SJSA1 (cell line): ENCODE data around the gene KCTD18. TPM values are rescaled to one million over a fixed set of nuclear protein-coding genes. Genes with fewer than 3 reads are reported as not detected.
A peak's percentile ranks its signal among the peaks of the same experiment; 100 is the strongest.

Experiments used
- DNase-seq, 2 experiments: peaks; one replicate each; pipeline ENCODE4 v3.0.0-alpha.2; 2015 to 2020; ENCODE audit warnings: low spot score in 2 of 2, low read depth in 1 of 2
- H3K27ac ChIP-seq: fragments of 250-450 bp; sonication (Bioruptor Pico); 2 replicates; pipeline ENCODE4 v1.5.1; 2020; ENCODE audit warnings: mild to moderate bottlenecking, moderate library complexity
- H3K27me3 ChIP-seq: fragments of 250-450 bp; sonication (Bioruptor Pico); replicated peaks from 2 replicates; pipeline ENCODE4 v1.5.1; 2020; ENCODE audit warnings: mild to moderate bottlenecking, moderate library complexity
- H3K36me3 ChIP-seq: fragments of 250-450 bp; sonication (Bioruptor Pico); 2 replicates; pipeline ENCODE4 v1.5.1; 2020; ENCODE audit warnings: mild to moderate bottlenecking
- H3K4me1 ChIP-seq: fragments of 250-450 bp; sonication (Bioruptor Pico); replicated peaks from 2 replicates; pipeline ENCODE4 v1.6.1; 2021; ENCODE audit warnings: mild to moderate bottlenecking
- H3K4me3 ChIP-seq: fragments of 250-450 bp; sonication (Bioruptor Pico); 2 replicates; pipeline ENCODE4 v1.5.1; 2020; ENCODE audit warnings: mild to moderate bottlenecking
- H3K9me3 ChIP-seq: fragments of 250-450 bp; sonication (Bioruptor Pico); replicated peaks from 2 replicates; pipeline ENCODE4 v1.5.1; 2020; ENCODE audit warnings: mild to moderate bottlenecking
- total RNA-seq: library from RNA; depleted of rRNA; stranded (reverse); fragments of >200 nt; shearing (Covaris generic); gene quantifications from 2 replicates; pipeline ENCODE4 v1.2.3, GENCODE V29; 2014; rRNA removed

The KCTD18 gene
- total RNA-seq, 1 experiment from 2014 or later = 16.3 TPM

GRCh38 chr2:200445284-200445683 lies 64.6 kb downstream of the KCTD18 start:
- no peak overlapping the region for H3K4me3 ChIP-seq
- DNase-seq = no peak
- H3K9me3 ChIP-seq = no peaks in the 10 kb centered on the region
- H3K4me1 ChIP-seq = peaks cover 28% of the 10 kb centered on the region
- H3K27me3 ChIP-seq = no peaks in the 10 kb centered on the region
- H3K36me3 ChIP-seq = peaks cover 64% of the 10 kb centered on the region
- H3K27ac ChIP-seq = no peak overlapping the region

DNA sequence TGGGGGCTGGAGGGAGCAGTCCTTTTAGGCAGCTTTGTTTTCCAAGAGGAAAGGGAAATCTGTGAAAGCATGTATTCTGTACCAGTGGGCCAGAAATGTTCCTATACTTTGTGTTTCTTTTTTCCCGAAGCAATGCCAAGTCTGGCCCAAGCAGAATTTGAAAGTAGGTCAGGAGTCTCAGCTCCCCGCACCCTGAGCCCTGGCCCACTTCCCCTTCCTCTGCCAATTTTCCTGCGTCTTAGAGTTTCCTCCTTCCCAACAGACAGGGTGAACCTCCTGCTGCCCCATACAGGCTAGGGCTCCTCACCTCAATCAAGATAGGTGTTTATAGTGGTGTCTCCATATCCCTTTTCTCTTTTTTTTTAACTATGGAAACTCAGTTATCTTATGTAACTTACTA lies 65.3 kb downstream of the KCTD18 start:
- no peak for DNase-seq
- no peak overlapping the region for H3K4me3 ChIP-seq
- no peak overlapping the region for H3K27ac ChIP-seq
- no peaks in the 10 kb centered on the region for H3K27me3 ChIP-seq
- H3K9me3 ChIP-seq = no peaks in the 10 kb centered on the region
- H3K4me1 ChIP-seq = peaks cover 28% of the 10 kb centered on the region
- H3K36me3 ChIP-seq = peaks cover 67% of the 10 kb centered on the region

GRCh38 chr2:200443916-200444315 lies 66.0 kb downstream of the KCTD18 start:
- peaks cover 66% of the 10 kb centered on the region for H3K36me3 ChIP-seq
- H3K9me3 ChIP-seq = no peaks in the 10 kb centered on the region
- no peak overlapping the region for H3K27ac ChIP-seq
- H3K4me3 ChIP-seq = no peak overlapping the region
- H3K4me1 ChIP-seq = peaks cover 28% of the 10 kb centered on the region
- DNase-seq = no peak
- H3K27me3 ChIP-seq = no peaks in the 10 kb centered on the region

GRCh38 chr2:200443376-200443775 lies 66.5 kb downstream of the KCTD18 start:
- H3K36me3 ChIP-seq = peaks cover 62% of the 10 kb centered on the region
- H3K9me3 ChIP-seq = no peaks in the 10 kb centered on the region
- no peak for DNase-seq
- no peaks in the 10 kb centered on the region for H3K27me3 ChIP-seq
- H3K4me1 ChIP-seq = peaks cover 28% of the 10 kb centered on the region
- H3K4me3 ChIP-seq = no peak overlapping the region
- no peak overlapping the region for H3K27ac ChIP-seq

- Histone ChIP-seq H3K36me3 (peaks cover 63% of the 10 kb centered on the region), H3K27ac (no peak overlapping the region), H3K9me3 (no peaks in the 10 kb centered on the region), H3K4me3 (no peak overlapping the region), H3K27me3 (no peaks in the 10 kb centered on the region), H3K4me1 (peaks cover 28% of the 10 kb centered on the region)
- DNase-seq = peak in 1 of 2 experiments; percentile 32
Measured at GRCh38 chr2:200442471-200442870, 67.4 kb downstream of the KCTD18 start.

DNA sequence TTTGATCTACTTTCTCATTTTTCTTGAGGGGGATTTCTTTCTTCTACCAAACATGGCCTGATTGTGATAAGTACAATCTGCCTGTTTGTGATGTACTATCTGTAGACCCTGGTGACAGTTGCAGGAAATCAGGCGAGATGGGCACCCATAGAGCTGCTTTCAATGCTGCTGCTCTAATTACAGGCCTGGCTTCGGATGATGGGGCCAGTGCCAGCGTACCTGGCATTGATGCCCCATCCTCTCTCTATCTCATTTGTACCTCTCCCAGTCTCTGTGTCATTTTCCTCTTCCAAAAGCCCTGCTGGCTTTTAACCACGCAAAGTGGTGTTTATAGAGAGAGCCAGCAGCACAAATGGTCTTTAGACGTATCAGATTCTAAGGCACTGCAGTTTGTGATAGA lies 69.9 kb downstream of the KCTD18 start:
- Histone ChIP-seq H3K9me3 (no peaks in the 10 kb centered on the region), H3K4me3 (no peak overlapping the region), H3K27me3 (no peaks in the 10 kb centered on the region), H3K27ac (no peak overlapping the region), H3K4me1 (peaks cover 23% of the 10 kb centered on the region), H3K36me3 (peaks cover 71% of the 10 kb centered on the region)
- no peak for DNase-seq

Other genes starting within 250 kb of the KCTD18 start
- 81.9 and 149 TPM in 2 replicates for gene SPATS2L, start 203.4 kb downstream of the KCTD18 start, total RNA-seq
- 16.4 and 22.9 TPM in 2 replicates for gene SGO2, start 16.1 kb upstream of the KCTD18 start, total RNA-seq
- gene AOX1, start 75.9 kb upstream of the KCTD18 start, total RNA-seq = 5.8 and 19.5 TPM in 2 replicates